ENCODE results near the gene MIPOL1. TPM values are rescaled to one million over a fixed set of nuclear protein-coding genes. Genes with fewer than 3 reads are reported as not detected.

MIPOL1 gene
- total and polyA plus RNA-seq, 2 of the 13 experiments (the other 11 are each of a cell fraction or from before 2014, with no cell fraction given): 8.6 to 34.2 TPM

- no peak for TF ChIP-seq NCOA2 (CRISPR knock-in tag; IDR thresholded peaks at IDR 0.05)
- TF ChIP-seq SMC3 (IDR thresholded peaks at IDR 0.05; ENCODE audit: low read length): no peak
- TF ChIP-seq POGZ (CRISPR knock-in tag; IDR thresholded peaks at IDR 0.05): no peak
- no peak for TF ChIP-seq SOX13 (IDR thresholded peaks at IDR 0.05)
- TF ChIP-seq SOX13 (CRISPR knock-in tag; conservative IDR thresholded peaks at IDR 0.05 in 1 of 2, IDR thresholded peaks at IDR 0.05 in 1 of 2): no peak
- no peak for TF ChIP-seq NR0B2 (CRISPR knock-in tag; IDR thresholded peaks at IDR 0.05)
- ChIA-PET POLR2A (no interaction called here), CTCF (ENCODE audit: low intra/inter-chr PET ratio, low total read pairs) (no interaction called here)
- H3K36me3 ChIP-seq (replicated peaks in 1 of 2; ENCODE audit: control insufficient read depth in 1 of 2, insufficient read depth in 2 of 2, low read length in 2 of 2): no peaks in the 10 kb centered on the region
- no peak for FAIRE-seq
- no peaks in the 10 kb centered on the region for H3K79me2 ChIP-seq (ENCODE audit: insufficient read depth, low read length)
- no peak overlapping the region for H2AFZ ChIP-seq (ENCODE audit: low read length)
- in situ Hi-C loops (cut with HindIII; ENCODE audit: extremely low pct_ligation_motif_present, low pct_unique_long_range_greater_than_20kb) (loop anchor here (10.0 kb wide), 1 partner anchor 464 kb away; no protein-coding TSS in a partner anchor), intact Hi-C loops (cut with micrococcal nuclease; ENCODE audit: unreplicated experiment) (loop anchor here (10.0 kb wide), 1 partner anchor 774 kb away; no protein-coding TSS in a partner anchor)
- no peak overlapping the region for H3K9ac ChIP-seq (ENCODE audit: insufficient read depth, low read depth, low read length)
- WGBS (ENCODE audit: low lambda C conversion rate): 95% methylated on average over 4 of the region's 4 CpGs
- H3K4me2 ChIP-seq (ENCODE audit: low read depth, low read length): no peak overlapping the region
- no peak overlapping the region for H3K27ac ChIP-seq (ENCODE audit: extremely low read length, insufficient read depth, low read length)
- H3K9me3 ChIP-seq (ENCODE audit: low read length): no peaks in the 10 kb centered on the region
- H3K27me3 ChIP-seq (ENCODE audit: control insufficient read depth in 1 of 2, insufficient read depth in 2 of 2, low read length in 2 of 2): no peaks in the 10 kb centered on the region
- H4K20me1 ChIP-seq (ENCODE audit: insufficient read depth, low read length): no peaks in the 10 kb centered on the region
- BruUV-seq (replicated peaks): no TSS peak
- no peak for ATAC-seq
- DNase-seq (ENCODE audit: low spot score): no peak
- peaks cover 19% of the 10 kb centered on the region for H3K4me1 ChIP-seq (ENCODE audit: insufficient read depth, low read length)
- H3K4me3 ChIP-seq (replicated peaks in 1 of 3; ENCODE audit: insufficient read depth in 1 of 3, low read depth in 2 of 3, low read length in 3 of 3): no peak overlapping the region
Measured at GRCh38 chr14:37241198-37241597, 43.5 kb downstream of the MIPOL1 start.

GRCh38 chr14:37246427-37246829 lies 48.7 kb downstream of the MIPOL1 start:
- no peaks in the 10 kb centered on the region for H4K20me1 ChIP-seq (ENCODE audit: insufficient read depth, low read length)
- DNase-seq (ENCODE audit: low spot score): peak; percentile 86
- H2AFZ ChIP-seq (ENCODE audit: low read length): no peak overlapping the region
- H3K27me3 ChIP-seq (ENCODE audit: control insufficient read depth in 1 of 2, insufficient read depth in 2 of 2, low read length in 2 of 2): no peaks in the 10 kb centered on the region
- no peak overlapping the region for H3K4me2 ChIP-seq (ENCODE audit: low read depth, low read length)
- no peaks in the 10 kb centered on the region for H3K79me2 ChIP-seq (ENCODE audit: insufficient read depth, low read length)
- ChIA-PET CTCF (ENCODE audit: low intra/inter-chr PET ratio, low total read pairs) (interaction anchor here (0.6 to 4.0 kb wide), 8 partner anchors 14 to 644 kb away, joined by 3 to 77 read pairs (median 10); partner anchors contain the start of genes FOXA1 and TTC6), POLR2A (interaction anchor here (0.9 to 2.2 kb wide), 2 partner anchors 347 to 349 kb away, joined by 3 to 6 read pairs; partner anchors contain the start of genes FOXA1 and TTC6)
- intact Hi-C loops (cut with micrococcal nuclease; ENCODE audit: unreplicated experiment): loop anchor here (1.0 to 10.0 kb wide), 6 partner anchors 301 to 768 kb away; no protein-coding TSS in a partner anchor
- H3K4me1 ChIP-seq (ENCODE audit: insufficient read depth, low read length): peaks cover 33% of the 10 kb centered on the region
- ATAC-seq: peak; percentile 79
- no TSS peak for BruUV-seq (replicated peaks)
- no peak overlapping the region for H3K27ac ChIP-seq (ENCODE audit: extremely low read length, insufficient read depth, low read length)
- H3K9ac ChIP-seq (ENCODE audit: insufficient read depth, low read depth, low read length): no peak overlapping the region
- no peaks in the 10 kb centered on the region for H3K9me3 ChIP-seq (ENCODE audit: low read length)
- in situ Hi-C loops (cut with HindIII; ENCODE audit: extremely low pct_ligation_motif_present, low pct_unique_long_range_greater_than_20kb): loop anchor here (10.0 kb wide), 1 partner anchor 458 kb away; no protein-coding TSS in a partner anchor
- FAIRE-seq: peak; percentile 47
- no peak overlapping the region for H3K4me3 ChIP-seq (replicated peaks in 1 of 3; ENCODE audit: insufficient read depth in 1 of 3, low read depth in 2 of 3, low read length in 3 of 3)
- peaks cover 0 to 7% of the 10 kb centered on the region in 2 experiments; a peak in 1 of 5 replicates for H3K36me3 ChIP-seq (replicated peaks in 1 of 2; ENCODE audit: control insufficient read depth in 1 of 2, insufficient read depth in 2 of 2, low read length in 2 of 2)
- 0 out of 2 replicates have a peak, but pooled peaks have one; percentile 23 for TF ChIP-seq CC2D1A (CRISPR knock-in tag; IDR thresholded peaks at IDR 0.05)
- TF ChIP-seq CTCF (CRISPR knock-in tag; IDR thresholded peaks at IDR 0.05): peak; percentile 88
- no peak for TF ChIP-seq PHF21A (CRISPR knock-in tag; IDR thresholded peaks at IDR 0.05)
- TF ChIP-seq YEATS4 (CRISPR knock-in tag; IDR thresholded peaks at IDR 0.05; ENCODE audit: borderline replicate concordance): no peak
- no peak for TF ChIP-seq BRF2 (CRISPR knock-in tag; IDR thresholded peaks at IDR 0.05)
- TF ChIP-seq POLR2G (IDR thresholded peaks at IDR 0.05; ENCODE audit: low read depth, low read length): no peak
- peak; percentile 78; the same call in 1 of the 2 replicates for TF ChIP-seq ZSCAN5A (CRISPR knock-in tag; IDR thresholded peaks at IDR 0.05; ENCODE audit: borderline replicate concordance)
